ENCODE data around the gene LTBP1. TPM values are rescaled to one million over a fixed set of nuclear protein-coding genes. Genes with fewer than 3 reads are reported as not detected.
"Not testable (repeated sequence)": the region's sequence is repeated elsewhere in the genome, so short reads cannot be mapped to it uniquely, and the experiment has no call there.

LTBP1 gene
- total RNA-seq, 2 experiments from 2014 or later, result 0.18 TPM; not detected in 1

GRCh38 chr2:33042265-33042664, 95.5 kb downstream of the LTBP1 start:
- ATAC-seq, result no peak
- no peak for TF ChIP-seq CTCF (IDR thresholded peaks at IDR 0.05)
- CTCF ChIA-PET, result no interaction called here
- intact Hi-C loops (cut with micrococcal nuclease), result no loop called here
- Mint-ChIP-seq H3K4me3 (no peak overlapping the region), H3K27me3 (peaks cover 3% of the 10 kb centered on the region), H3K9me3 (no peaks in the 10 kb centered on the region), H3K4me1 (ENCODE audit: low read depth) (no peaks in the 10 kb centered on the region), H3K27ac (no peak overlapping the region), H3K36me3 (ENCODE audit: low read depth) (no peaks in the 10 kb centered on the region)
- DNase-seq, result no peak
- POLR2A ChIA-PET, result no interaction called here

- Mint-ChIP-seq H3K9me3 (no peaks in the 10 kb centered on the region), H3K27ac (no peak overlapping the region), H3K36me3 (ENCODE audit: low read depth) (no peaks in the 10 kb centered on the region), H3K27me3 (peaks cover 4% of the 10 kb centered on the region), H3K4me1 (ENCODE audit: low read depth) (no peaks in the 10 kb centered on the region), H3K4me3 (no peak overlapping the region)
- no peak for DNase-seq
- ATAC-seq, result no peak
- POLR2A ChIA-PET, result interaction anchor here (1.2 kb wide), 1 partner anchor 12 kb away, joined by 3 read pairs; no protein-coding TSS in a partner anchor
- intact Hi-C loops (cut with micrococcal nuclease), result no loop called here
- CTCF ChIA-PET, result no interaction called here
- no peak for TF ChIP-seq CTCF (IDR thresholded peaks at IDR 0.05)
Measured at GRCh38 chr2:33042819-33043218, 96.1 kb downstream of the LTBP1 start.

GRCh38 chr2:33047939-33048338, 101.2 kb downstream of the LTBP1 start:
- no peak for ATAC-seq
- CTCF ChIA-PET, result no interaction called here
- no peak overlapping the region for H3K4me3 Mint-ChIP-seq
- H3K4me1 Mint-ChIP-seq (ENCODE audit: low read depth), result no peaks in the 10 kb centered on the region
- no peak overlapping the region for H3K27ac Mint-ChIP-seq
- TF ChIP-seq CTCF (IDR thresholded peaks at IDR 0.05), result no peak
- intact Hi-C loops (cut with micrococcal nuclease), result no loop called here
- POLR2A ChIA-PET, result no interaction called here
- DNase-seq, result no peak
- H3K9me3 Mint-ChIP-seq, result no peaks in the 10 kb centered on the region
- H3K27me3 Mint-ChIP-seq, result peaks cover 4% of the 10 kb centered on the region
- no peaks in the 10 kb centered on the region for H3K36me3 Mint-ChIP-seq (ENCODE audit: low read depth)

GRCh38 chr2:33051586-33052360, 105.0 kb downstream of the LTBP1 start:
- ChIA-PET POLR2A (interaction anchor here (0.6 kb wide), 1 partner anchor 41 kb away, joined by 3 read pairs; no protein-coding TSS in a partner anchor), CTCF (interaction anchor here (0.8 kb wide), 1 partner anchor 1958 kb away, joined by 3 read pairs; no protein-coding TSS in a partner anchor)
- DNase-seq (no peak), ATAC-seq (no peak)
- H3K9me3 Mint-ChIP-seq, result no peaks in the 10 kb centered on the region
- intact Hi-C loops (cut with micrococcal nuclease), result no loop called here
- H3K4me1 Mint-ChIP-seq (ENCODE audit: low read depth), result no peaks in the 10 kb centered on the region
- no peaks in the 10 kb centered on the region for H3K36me3 Mint-ChIP-seq (ENCODE audit: low read depth)
- H3K4me3 Mint-ChIP-seq, result no peak overlapping the region
- peaks cover 1% of the 10 kb centered on the region for H3K27me3 Mint-ChIP-seq
- no peak overlapping the region for H3K27ac Mint-ChIP-seq
- TF ChIP-seq CTCF (IDR thresholded peaks at IDR 0.05), result no peak

GRCh38 chr2:33052361-33052735, 105.6 kb downstream of the LTBP1 start:
- H3K36me3 Mint-ChIP-seq (ENCODE audit: low read depth), result no peaks in the 10 kb centered on the region
- peaks cover under 1% of the 10 kb centered on the region for H3K27me3 Mint-ChIP-seq
- H3K4me3 Mint-ChIP-seq, result no peak overlapping the region
- no peak for TF ChIP-seq CTCF (IDR thresholded peaks at IDR 0.05)
- no peaks in the 10 kb centered on the region for H3K4me1 Mint-ChIP-seq (ENCODE audit: low read depth)
- intact Hi-C loops (cut with micrococcal nuclease), result no loop called here
- no peaks in the 10 kb centered on the region for H3K9me3 Mint-ChIP-seq
- ChIA-PET POLR2A (interaction anchor here (0.6 kb wide), 1 partner anchor 40 kb away, joined by 3 read pairs; no protein-coding TSS in a partner anchor), CTCF (no interaction called here)
- no peak for DNase-seq
- ATAC-seq, result no peak
- no peak overlapping the region for H3K27ac Mint-ChIP-seq

- intact Hi-C loops (cut with micrococcal nuclease); H3K27ac Mint-ChIP-seq; H3K4me3 Mint-ChIP-seq; H3K27me3 Mint-ChIP-seq; CTCF ChIA-PET; DNase-seq; ATAC-seq; H3K9me3 Mint-ChIP-seq; H3K36me3 Mint-ChIP-seq (ENCODE audit: low read depth); H3K4me1 Mint-ChIP-seq (ENCODE audit: low read depth): not testable (repeated sequence)
- POLR2A ChIA-PET, result interaction anchor here (0.6 kb wide), 1 partner anchor 40 kb away, joined by 3 read pairs; no protein-coding TSS in a partner anchor
Measured at GRCh38 chr2:33052795-33053194, 106.0 kb downstream of the LTBP1 start.
